Measurements from ENCODE around the gene IDH2. TPM values are rescaled to one million over a fixed set of nuclear protein-coding genes. Genes with fewer than 3 reads are reported as not detected.
"Not testable (repeated sequence)": the region's sequence is repeated elsewhere in the genome, so short reads cannot be mapped to it uniquely, and the experiment has no call there.

IDH2 gene
- polyA plus RNA-seq, 1 donor from 2014 or later, result 84.7 TPM

DNA sequence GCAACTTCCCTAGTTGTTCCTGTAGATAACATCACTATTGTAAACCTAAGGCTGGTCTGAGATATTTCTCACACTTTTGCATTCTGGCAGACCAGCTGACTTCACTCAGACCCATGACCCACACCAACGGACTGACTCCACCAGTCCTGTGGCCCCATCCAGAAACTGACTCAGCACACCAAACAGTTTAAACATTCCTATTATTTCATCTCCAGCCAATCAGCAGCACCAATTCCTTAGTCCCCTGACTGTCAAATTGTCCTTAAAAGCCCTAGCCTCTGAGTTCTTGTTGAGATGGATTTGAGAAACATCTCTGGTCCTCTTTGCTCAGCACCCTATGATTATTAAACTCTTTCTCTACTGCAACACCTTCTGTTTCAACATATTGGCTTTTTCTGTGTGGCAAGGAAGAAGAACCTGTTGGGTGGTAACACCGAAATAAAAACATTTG, 12.2 kb upstream of the IDH2 start:
- Histone ChIP-seq H3K79me2 (replicated peaks; ENCODE audit: insufficient read depth, low read length) (no peaks in the 10 kb centered on the region), H3K9me3 (ENCODE audit: low read length) (peaks cover 5% of the 10 kb centered on the region), H3K9ac (ENCODE audit: low read length) (no peak overlapping the region), H3K36me3 (ENCODE audit: insufficient read depth, low read length) (no peaks in the 10 kb centered on the region), H3F3A (ENCODE audit: insufficient read depth, low read length, poor library complexity, severe bottlenecking) (no peaks in the 10 kb centered on the region), H4K20me1 (ENCODE audit: insufficient read depth) (no peaks in the 10 kb centered on the region), H3K27me3 (ENCODE audit: insufficient read depth, low read depth, low read length) (no peaks in the 10 kb centered on the region), H2AFZ (ENCODE audit: low read depth, low read length) (no peak overlapping the region), H3K9me2 (ENCODE audit: insufficient read depth, low read length) (no peaks in the 10 kb centered on the region), H3K4me2 (ENCODE audit: low read length) (no peak overlapping the region), H3K4me3 (ENCODE audit: low read length) (no peak overlapping the region), H3K27ac (ENCODE audit: low read length) (no peak overlapping the region)
- TF ChIP-seq, protein P1, sequence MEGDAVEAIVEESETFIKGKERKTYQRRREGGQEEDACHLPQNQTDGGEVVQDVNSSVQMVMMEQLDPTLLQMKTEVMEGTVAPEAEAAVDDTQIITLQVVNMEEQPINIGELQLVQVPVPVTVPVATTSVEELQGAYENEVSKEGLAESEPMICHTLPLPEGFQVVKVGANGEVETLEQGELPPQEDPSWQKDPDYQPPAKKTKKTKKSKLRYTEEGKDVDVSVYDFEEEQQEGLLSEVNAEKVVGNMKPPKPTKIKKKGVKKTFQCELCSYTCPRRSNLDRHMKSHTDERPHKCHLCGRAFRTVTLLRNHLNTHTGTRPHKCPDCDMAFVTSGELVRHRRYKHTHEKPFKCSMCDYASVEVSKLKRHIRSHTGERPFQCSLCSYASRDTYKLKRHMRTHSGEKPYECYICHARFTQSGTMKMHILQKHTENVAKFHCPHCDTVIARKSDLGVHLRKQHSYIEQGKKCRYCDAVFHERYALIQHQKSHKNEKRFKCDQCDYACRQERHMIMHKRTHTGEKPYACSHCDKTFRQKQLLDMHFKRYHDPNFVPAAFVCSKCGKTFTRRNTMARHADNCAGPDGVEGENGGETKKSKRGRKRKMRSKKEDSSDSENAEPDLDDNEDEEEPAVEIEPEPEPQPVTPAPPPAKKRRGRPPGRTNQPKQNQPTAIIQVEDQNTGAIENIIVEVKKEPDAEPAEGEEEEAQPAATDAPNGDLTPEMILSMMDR (IDR thresholded peaks at IDR 0.05; ENCODE audit: poor library complexity, severe bottlenecking), result no peak

- no peak for TF ChIP-seq MXI1 (conservative IDR thresholded peaks at IDR 0.05; ENCODE audit: poor library complexity, severe bottlenecking)
- TF ChIP-seq EP300 (conservative IDR thresholded peaks at IDR 0.05; ENCODE audit: poor library complexity, severe bottlenecking), result no peak
- TF ChIP-seq TAF1 (IDR thresholded peaks at IDR 0.05; ENCODE audit: low read depth), result no peak
- TF ChIP-seq SMC3 (conservative IDR thresholded peaks at IDR 0.05; ENCODE audit: poor library complexity), result no peak
- TF ChIP-seq REST (IDR thresholded peaks at IDR 0.05; ENCODE audit: borderline replicate concordance), result no peak
- TF ChIP-seq RAD21 (conservative IDR thresholded peaks at IDR 0.05), result no peak
- TF ChIP-seq POLR2AphosphoS5 (IDR thresholded peaks at IDR 0.05), result no peak
- TF ChIP-seq, protein P1 (IDR thresholded peaks at IDR 0.05; ENCODE audit: poor library complexity, severe bottlenecking), result no peak
- TF ChIP-seq EZH2 (IDR thresholded peaks at IDR 0.05; ENCODE audit: borderline replicate concordance, insufficient read depth, low read length, poor library complexity, severe bottlenecking), result no peak
- no peaks in the 10 kb centered on the region for H3K79me2 ChIP-seq (replicated peaks; ENCODE audit: insufficient read depth, low read length)
- no peak overlapping the region for H2AFZ ChIP-seq (ENCODE audit: low read depth, low read length)
- H3K4me2 ChIP-seq (ENCODE audit: low read length), result no peak overlapping the region
- peaks cover 5% of the 10 kb centered on the region for H3K9me3 ChIP-seq (ENCODE audit: low read length)
- H3K9ac ChIP-seq (ENCODE audit: low read length), result no peak overlapping the region
- H3K9me2 ChIP-seq (ENCODE audit: insufficient read depth, low read length), result no peaks in the 10 kb centered on the region
- no peaks in the 10 kb centered on the region for H3F3A ChIP-seq (ENCODE audit: insufficient read depth, low read length, poor library complexity, severe bottlenecking)
- H3K36me3 ChIP-seq (ENCODE audit: insufficient read depth, low read length), result no peaks in the 10 kb centered on the region
- no peaks in the 10 kb centered on the region for H4K20me1 ChIP-seq (ENCODE audit: insufficient read depth)
- no peak overlapping the region for H3K27ac ChIP-seq (ENCODE audit: low read length)
- H3K27me3 ChIP-seq (ENCODE audit: insufficient read depth, low read depth, low read length), result no peaks in the 10 kb centered on the region
- H3K4me3 ChIP-seq (ENCODE audit: low read length), result no peak overlapping the region
Observed at GRCh38 chr15:90113166-90113565, 10.9 kb upstream of the IDH2 start.

DNA sequence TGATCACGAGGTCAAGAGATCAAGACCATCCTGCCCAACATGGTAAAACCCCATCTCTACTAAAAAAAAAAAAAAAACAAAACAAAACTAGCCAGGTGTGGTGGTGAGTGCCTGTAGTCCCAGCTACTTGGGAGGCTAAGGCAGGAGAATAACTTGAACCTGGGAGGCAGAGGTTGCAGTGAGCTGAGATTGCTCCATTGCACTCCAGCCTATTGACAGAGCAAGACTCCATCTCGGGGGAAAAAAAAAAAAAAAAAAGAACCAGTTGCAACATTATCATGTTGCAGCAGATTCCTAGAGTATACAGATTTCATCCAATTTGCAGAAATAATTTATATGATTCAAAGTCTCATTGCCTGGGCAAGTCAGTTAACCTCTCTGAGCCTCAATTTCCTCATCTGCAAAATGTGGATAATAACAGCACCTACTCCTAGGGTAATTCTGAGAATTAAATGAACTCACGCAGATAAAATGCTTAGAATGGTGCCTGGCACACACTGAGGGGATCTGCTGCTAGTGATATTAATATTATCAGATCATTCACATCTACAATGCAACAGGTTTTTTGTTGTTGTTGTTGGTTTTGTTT, 7.0 kb upstream of the IDH2 start:
- H2AFZ ChIP-seq (ENCODE audit: low read depth, low read length); H3K27ac ChIP-seq (ENCODE audit: low read length); H3K4me2 ChIP-seq (ENCODE audit: low read length); H3K9me3 ChIP-seq (ENCODE audit: low read length); H3K9ac ChIP-seq (ENCODE audit: low read length); H3K79me2 ChIP-seq (replicated peaks; ENCODE audit: insufficient read depth, low read length); H4K20me1 ChIP-seq (ENCODE audit: insufficient read depth); H3K36me3 ChIP-seq (ENCODE audit: insufficient read depth, low read length); H3K4me3 ChIP-seq (ENCODE audit: low read length); H3F3A ChIP-seq (ENCODE audit: insufficient read depth, low read length, poor library complexity, severe bottlenecking); H3K27me3 ChIP-seq (ENCODE audit: insufficient read depth, low read depth, low read length); H3K9me2 ChIP-seq (ENCODE audit: insufficient read depth, low read length): not testable (repeated sequence)

DNA sequence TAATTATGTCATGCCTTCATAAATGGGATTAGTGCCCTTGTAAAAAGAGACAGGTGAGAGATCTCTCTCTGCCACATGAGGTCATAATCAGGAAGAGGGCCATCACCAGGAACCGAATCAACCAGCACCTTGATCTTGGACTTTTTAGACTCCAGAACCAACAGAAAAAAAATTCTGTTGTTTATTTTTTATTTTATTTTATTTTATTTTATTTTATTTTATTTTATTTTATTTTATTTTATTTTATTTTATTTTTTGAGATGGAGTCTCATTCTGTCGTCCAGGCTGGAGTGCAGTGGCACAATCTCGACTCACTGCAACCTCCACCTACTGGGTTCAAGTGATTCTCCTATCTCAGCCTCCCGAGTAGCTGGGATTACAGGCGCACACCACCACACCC, 5.8 kb upstream of the IDH2 start:
- H3K9ac ChIP-seq (ENCODE audit: low read length); H3K27ac ChIP-seq (ENCODE audit: low read length); H3K79me2 ChIP-seq (replicated peaks; ENCODE audit: insufficient read depth, low read length); H3K36me3 ChIP-seq (ENCODE audit: insufficient read depth, low read length); H3K4me3 ChIP-seq (ENCODE audit: low read length); H3K9me3 ChIP-seq (ENCODE audit: low read length); H4K20me1 ChIP-seq (ENCODE audit: insufficient read depth); H3F3A ChIP-seq (ENCODE audit: insufficient read depth, low read length, poor library complexity, severe bottlenecking); H2AFZ ChIP-seq (ENCODE audit: low read depth, low read length); H3K9me2 ChIP-seq (ENCODE audit: insufficient read depth, low read length); H3K4me2 ChIP-seq (ENCODE audit: low read length); H3K27me3 ChIP-seq (ENCODE audit: insufficient read depth, low read depth, low read length): not testable (repeated sequence)

All from neural cell (in vitro differentiated cells).